ENCODE measurements around the gene LINGO1.

GRCh38 chr15:77629070-77630030, 3.4 kb downstream of the LINGO1 start:
- TF ChIP-seq CTCF (IDR thresholded peaks at IDR 0.05) = no peak
- TF ChIP-seq POLR2A (IDR thresholded peaks at IDR 0.05) = no peak
